ENCODE results near the gene SCO2. TPM values are rescaled to one million over a fixed set of nuclear protein-coding genes. Genes with fewer than 3 reads are reported as not detected.

The SCO2 gene
- polyA plus RNA-seq, 1 donor from 2014 or later = 9.6 TPM

DNA sequence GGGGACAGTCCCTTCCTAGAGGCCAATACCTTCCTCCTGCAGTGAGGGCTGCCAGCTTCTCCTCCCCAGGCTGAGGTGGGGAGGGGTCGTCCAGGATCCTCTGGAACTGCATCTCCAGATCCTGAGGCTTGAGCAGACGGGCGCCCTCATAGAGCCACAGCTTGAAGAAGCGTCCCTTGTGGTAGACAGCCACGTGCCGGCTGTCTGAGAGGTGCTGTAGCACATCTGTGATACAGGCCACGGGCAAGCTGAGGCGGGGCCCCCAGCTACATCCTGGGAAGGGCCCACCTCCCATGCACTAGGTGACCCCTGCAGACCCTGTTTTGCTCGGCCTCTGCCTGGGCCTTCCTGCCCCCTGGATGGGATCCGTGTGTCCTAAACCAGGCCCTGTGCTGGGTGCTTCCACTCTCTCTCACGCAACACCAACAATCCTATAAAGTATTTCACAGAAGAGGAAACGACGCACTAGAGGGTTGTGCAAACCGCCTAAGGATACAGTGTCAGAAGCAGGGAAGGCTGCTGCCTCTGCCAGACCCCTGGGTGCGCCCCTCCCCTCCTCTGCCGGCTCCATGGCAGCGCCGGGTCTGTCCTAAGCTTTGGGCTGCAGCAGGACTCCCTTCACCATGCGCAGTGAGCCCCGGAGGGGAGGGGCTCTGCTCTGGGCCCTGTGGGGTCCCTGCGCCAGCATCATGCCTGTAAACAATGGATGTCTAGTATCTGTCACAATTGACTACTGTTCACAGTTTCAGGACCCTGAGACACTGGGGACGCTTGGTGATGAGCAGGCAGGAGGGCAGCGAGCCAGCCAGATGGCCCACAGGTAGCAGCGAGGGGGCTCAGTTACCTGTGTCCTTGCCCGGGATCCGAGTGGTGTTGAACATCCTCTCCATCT is 48.3 kb upstream of the SCO2 start:
- Histone ChIP-seq H3K9me2 (ENCODE audit: insufficient read depth, low read length) (no peaks in the 10 kb centered on the region), H3K27me3 (ENCODE audit: insufficient read depth, low read depth, low read length) (no peaks in the 10 kb centered on the region), H3K36me3 (ENCODE audit: insufficient read depth, low read length) (no peaks in the 10 kb centered on the region), H3K79me2 (replicated peaks; ENCODE audit: insufficient read depth, low read length) (no peaks in the 10 kb centered on the region), H2AFZ (ENCODE audit: low read depth, low read length) (no peak overlapping the region), H3K4me3 (ENCODE audit: low read length) (no peak overlapping the region), H3K9me3 (ENCODE audit: low read length) (no peaks in the 10 kb centered on the region), H3K9ac (ENCODE audit: low read length) (no peak overlapping the region), H3K27ac (ENCODE audit: low read length) (no peak overlapping the region), H3K4me2 (ENCODE audit: low read length) (no peak overlapping the region), H4K20me1 (ENCODE audit: insufficient read depth) (no peaks in the 10 kb centered on the region), H3F3A (ENCODE audit: insufficient read depth, low read length, poor library complexity, severe bottlenecking) (no peaks in the 10 kb centered on the region)
- TF ChIP-seq, protein P1, sequence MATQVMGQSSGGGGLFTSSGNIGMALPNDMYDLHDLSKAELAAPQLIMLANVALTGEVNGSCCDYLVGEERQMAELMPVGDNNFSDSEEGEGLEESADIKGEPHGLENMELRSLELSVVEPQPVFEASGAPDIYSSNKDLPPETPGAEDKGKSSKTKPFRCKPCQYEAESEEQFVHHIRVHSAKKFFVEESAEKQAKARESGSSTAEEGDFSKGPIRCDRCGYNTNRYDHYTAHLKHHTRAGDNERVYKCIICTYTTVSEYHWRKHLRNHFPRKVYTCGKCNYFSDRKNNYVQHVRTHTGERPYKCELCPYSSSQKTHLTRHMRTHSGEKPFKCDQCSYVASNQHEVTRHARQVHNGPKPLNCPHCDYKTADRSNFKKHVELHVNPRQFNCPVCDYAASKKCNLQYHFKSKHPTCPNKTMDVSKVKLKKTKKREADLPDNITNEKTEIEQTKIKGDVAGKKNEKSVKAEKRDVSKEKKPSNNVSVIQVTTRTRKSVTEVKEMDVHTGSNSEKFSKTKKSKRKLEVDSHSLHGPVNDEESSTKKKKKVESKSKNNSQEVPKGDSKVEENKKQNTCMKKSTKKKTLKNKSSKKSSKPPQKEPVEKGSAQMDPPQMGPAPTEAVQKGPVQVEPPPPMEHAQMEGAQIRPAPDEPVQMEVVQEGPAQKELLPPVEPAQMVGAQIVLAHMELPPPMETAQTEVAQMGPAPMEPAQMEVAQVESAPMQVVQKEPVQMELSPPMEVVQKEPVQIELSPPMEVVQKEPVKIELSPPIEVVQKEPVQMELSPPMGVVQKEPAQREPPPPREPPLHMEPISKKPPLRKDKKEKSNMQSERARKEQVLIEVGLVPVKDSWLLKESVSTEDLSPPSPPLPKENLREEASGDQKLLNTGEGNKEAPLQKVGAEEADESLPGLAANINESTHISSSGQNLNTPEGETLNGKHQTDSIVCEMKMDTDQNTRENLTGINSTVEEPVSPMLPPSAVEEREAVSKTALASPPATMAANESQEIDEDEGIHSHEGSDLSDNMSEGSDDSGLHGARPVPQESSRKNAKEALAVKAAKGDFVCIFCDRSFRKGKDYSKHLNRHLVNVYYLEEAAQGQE (IDR thresholded peaks at IDR 0.05; ENCODE audit: borderline replicate concordance) = no peak
- TF ChIP-seq EZH2 (IDR thresholded peaks at IDR 0.05; ENCODE audit: borderline replicate concordance, insufficient read depth, low read length, poor library complexity, severe bottlenecking) (no peak), TAF1 (IDR thresholded peaks at IDR 0.05; ENCODE audit: low read depth) (no peak), POLR2AphosphoS5 (IDR thresholded peaks at IDR 0.05) (no peak), EP300 (conservative IDR thresholded peaks at IDR 0.05; ENCODE audit: poor library complexity, severe bottlenecking) (no peak), SMC3 (conservative IDR thresholded peaks at IDR 0.05; ENCODE audit: poor library complexity) (no peak), RAD21 (conservative IDR thresholded peaks at IDR 0.05) (no peak), MXI1 (conservative IDR thresholded peaks at IDR 0.05; ENCODE audit: poor library complexity, severe bottlenecking) (no peak)
- TF ChIP-seq, protein P2, sequence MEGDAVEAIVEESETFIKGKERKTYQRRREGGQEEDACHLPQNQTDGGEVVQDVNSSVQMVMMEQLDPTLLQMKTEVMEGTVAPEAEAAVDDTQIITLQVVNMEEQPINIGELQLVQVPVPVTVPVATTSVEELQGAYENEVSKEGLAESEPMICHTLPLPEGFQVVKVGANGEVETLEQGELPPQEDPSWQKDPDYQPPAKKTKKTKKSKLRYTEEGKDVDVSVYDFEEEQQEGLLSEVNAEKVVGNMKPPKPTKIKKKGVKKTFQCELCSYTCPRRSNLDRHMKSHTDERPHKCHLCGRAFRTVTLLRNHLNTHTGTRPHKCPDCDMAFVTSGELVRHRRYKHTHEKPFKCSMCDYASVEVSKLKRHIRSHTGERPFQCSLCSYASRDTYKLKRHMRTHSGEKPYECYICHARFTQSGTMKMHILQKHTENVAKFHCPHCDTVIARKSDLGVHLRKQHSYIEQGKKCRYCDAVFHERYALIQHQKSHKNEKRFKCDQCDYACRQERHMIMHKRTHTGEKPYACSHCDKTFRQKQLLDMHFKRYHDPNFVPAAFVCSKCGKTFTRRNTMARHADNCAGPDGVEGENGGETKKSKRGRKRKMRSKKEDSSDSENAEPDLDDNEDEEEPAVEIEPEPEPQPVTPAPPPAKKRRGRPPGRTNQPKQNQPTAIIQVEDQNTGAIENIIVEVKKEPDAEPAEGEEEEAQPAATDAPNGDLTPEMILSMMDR (IDR thresholded peaks at IDR 0.05; ENCODE audit: poor library complexity, severe bottlenecking) = no peak

DNA sequence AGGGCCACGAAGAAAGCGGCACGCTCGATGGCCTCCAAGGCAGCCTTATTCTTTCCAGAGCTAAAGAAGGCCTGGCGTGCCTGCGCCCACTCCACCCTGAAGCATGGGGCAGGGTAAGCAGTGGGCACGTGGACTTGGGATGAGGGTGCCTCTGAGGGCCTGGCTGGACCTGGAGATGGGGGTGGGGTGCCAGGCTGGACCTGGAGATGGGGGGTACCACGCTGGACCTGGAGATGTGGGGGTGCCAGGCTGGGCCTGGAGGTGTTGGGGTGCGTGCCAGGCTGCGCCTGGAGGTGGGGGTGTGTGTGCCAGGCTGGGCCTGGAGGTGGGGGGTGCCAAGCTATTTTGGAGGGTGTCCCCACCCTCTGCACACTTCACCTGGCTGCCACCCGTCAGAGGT is 47.6 kb upstream of the SCO2 start:
- Histone ChIP-seq H3K9me2 (ENCODE audit: insufficient read depth, low read length) (no peaks in the 10 kb centered on the region), H3K27me3 (ENCODE audit: insufficient read depth, low read depth, low read length) (no peaks in the 10 kb centered on the region), H3K36me3 (ENCODE audit: insufficient read depth, low read length) (no peaks in the 10 kb centered on the region), H4K20me1 (ENCODE audit: insufficient read depth) (no peaks in the 10 kb centered on the region), H3K27ac (ENCODE audit: low read length) (no peak overlapping the region), H3K9ac (ENCODE audit: low read length) (no peak overlapping the region), H3K9me3 (ENCODE audit: low read length) (no peaks in the 10 kb centered on the region), H3K4me3 (ENCODE audit: low read length) (no peak overlapping the region), H3K79me2 (replicated peaks; ENCODE audit: insufficient read depth, low read length) (no peaks in the 10 kb centered on the region), H2AFZ (ENCODE audit: low read depth, low read length) (no peak overlapping the region), H3K4me2 (ENCODE audit: low read length) (no peak overlapping the region), H3F3A (ENCODE audit: insufficient read depth, low read length, poor library complexity, severe bottlenecking) (no peaks in the 10 kb centered on the region)
- TF ChIP-seq RAD21 (conservative IDR thresholded peaks at IDR 0.05) (no peak), EZH2 (IDR thresholded peaks at IDR 0.05; ENCODE audit: borderline replicate concordance, insufficient read depth, low read length, poor library complexity, severe bottlenecking) (no peak), POLR2AphosphoS5 (IDR thresholded peaks at IDR 0.05) (no peak), TAF1 (IDR thresholded peaks at IDR 0.05; ENCODE audit: low read depth) (no peak), MXI1 (conservative IDR thresholded peaks at IDR 0.05; ENCODE audit: poor library complexity, severe bottlenecking) (no peak)
- TF ChIP-seq, protein P2 (IDR thresholded peaks at IDR 0.05; ENCODE audit: poor library complexity, severe bottlenecking) = no peak
- TF ChIP-seq, protein P1 (IDR thresholded peaks at IDR 0.05; ENCODE audit: borderline replicate concordance) = no peak

Data from neural cell (in vitro differentiated cells).